Measurements from ENCODE around the gene MYO5B.

MYO5B gene

GRCh38 chr18:49963217-49963616 is 231.7 kb downstream of the MYO5B start:
- no peak for DNase-seq

- no peak for DNase-seq
Observed at GRCh38 chr18:49961271-49961670, 233.7 kb downstream of the MYO5B start.

GRCh38 chr18:49960376-49960775 is 234.6 kb downstream of the MYO5B start:
- DNase-seq = no peak

GRCh38 chr18:49959176-49959575 is 235.8 kb downstream of the MYO5B start:
- no peak for DNase-seq

- DNase-seq = no peak
Observed at GRCh38 chr18:49955263-49955662, 239.7 kb downstream of the MYO5B start.

- DNase-seq = no peak
Observed at GRCh38 chr18:49953391-49953790, 241.6 kb downstream of the MYO5B start.

GRCh38 chr18:49949951-49950395 is 245.0 kb downstream of the MYO5B start:
- no peak for DNase-seq

GRCh38 chr18:49948975-49949374 is 246.0 kb downstream of the MYO5B start:
- DNase-seq = no peak

- DNase-seq = peak; percentile 13
Observed at GRCh38 chr18:49944663-49945062, 250.3 kb downstream of the MYO5B start.

GRCh38 chr18:49936821-49937220 is 258.1 kb downstream of the MYO5B start:
- no peak for DNase-seq

- no peak for DNase-seq
Observed at GRCh38 chr18:49935215-49935614, 259.7 kb downstream of the MYO5B start.

GRCh38 chr18:49934457-49934856 is 260.5 kb downstream of the MYO5B start:
- DNase-seq = no peak

- DNase-seq = peak; percentile 7
Observed at GRCh38 chr18:49933530-49934128, 261.3 kb downstream of the MYO5B start.

GRCh38 chr18:49931760-49932159 is 263.2 kb downstream of the MYO5B start:
- DNase-seq = no peak

- no peak for DNase-seq
Observed at GRCh38 chr18:49931179-49931578, 263.8 kb downstream of the MYO5B start.

GRCh38 chr18:49926106-49926745 is 268.7 kb downstream of the MYO5B start:
- DNase-seq = no peak

GRCh38 chr18:49924293-49924983 is 270.5 kb downstream of the MYO5B start:
- DNase-seq = no peak

GRCh38 chr18:49922228-49922627 is 272.7 kb downstream of the MYO5B start:
- DNase-seq = no peak

- peak; percentile 58 for DNase-seq
Observed at GRCh38 chr18:49921318-49921985, 273.5 kb downstream of the MYO5B start.

- DNase-seq = peak; percentile 82
Observed at GRCh38 chr18:49920731-49921130, 274.2 kb downstream of the MYO5B start.

- DNase-seq = no peak
Observed at GRCh38 chr18:49917742-49918141, 277.2 kb downstream of the MYO5B start.

- no peak for DNase-seq
Observed at GRCh38 chr18:49915352-49915751, 279.6 kb downstream of the MYO5B start.

GRCh38 chr18:49913221-49913620 is 281.7 kb downstream of the MYO5B start:
- DNase-seq = no peak
